ENCODE data around the gene HMCN1.
"Not testable (repeated sequence)": the region's sequence is repeated elsewhere in the genome, so short reads cannot be mapped to it uniquely, and the experiment has no call there.

Gene HMCN1

DNA sequence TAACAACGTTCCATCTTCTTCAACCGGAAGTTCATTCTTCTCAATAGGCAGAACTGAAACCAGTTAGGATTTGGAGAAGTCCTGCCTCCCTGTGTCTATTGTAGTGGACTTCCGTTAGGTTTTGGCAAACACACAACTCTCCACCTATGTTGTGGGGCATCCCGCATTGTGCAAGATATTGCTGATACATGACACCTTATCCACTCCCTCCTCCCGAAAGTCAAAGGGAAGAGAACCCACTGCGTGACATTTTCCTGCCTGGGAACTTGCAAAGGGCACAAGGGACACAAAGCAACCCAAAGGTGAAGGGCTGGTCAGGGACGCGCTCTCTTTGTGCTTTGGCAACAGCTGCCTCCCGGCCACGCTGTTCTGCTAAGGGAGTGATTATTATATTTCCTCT, 476.1 kb downstream of the HMCN1 start:
- DNase-seq, result no peak

DNA sequence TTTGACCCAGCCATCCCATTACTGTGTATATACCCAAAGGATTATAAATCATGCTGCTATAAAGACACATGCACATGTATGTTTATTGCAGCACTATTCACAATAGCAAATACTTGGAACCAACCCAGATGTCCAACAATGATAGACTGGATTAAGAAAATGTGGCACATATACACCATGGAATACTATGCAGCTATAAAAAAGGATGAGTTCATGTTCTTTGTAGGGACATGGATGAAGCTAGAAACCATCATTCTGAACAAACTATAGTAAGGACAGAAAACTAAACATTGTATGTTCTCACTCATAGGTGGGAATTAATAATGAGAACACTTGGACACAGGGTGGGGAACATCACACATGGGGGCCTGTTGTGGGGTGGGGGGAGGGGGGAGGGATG, 477.4 kb downstream of the HMCN1 start:
- DNase-seq, result not testable (repeated sequence)

- no peak for DNase-seq
Measured at GRCh38 chr1:186212568-186213224, 478.5 kb downstream of the HMCN1 start.

GRCh38 chr1:186213225-186213607, 479.0 kb downstream of the HMCN1 start:
- no peak for DNase-seq

DNA sequence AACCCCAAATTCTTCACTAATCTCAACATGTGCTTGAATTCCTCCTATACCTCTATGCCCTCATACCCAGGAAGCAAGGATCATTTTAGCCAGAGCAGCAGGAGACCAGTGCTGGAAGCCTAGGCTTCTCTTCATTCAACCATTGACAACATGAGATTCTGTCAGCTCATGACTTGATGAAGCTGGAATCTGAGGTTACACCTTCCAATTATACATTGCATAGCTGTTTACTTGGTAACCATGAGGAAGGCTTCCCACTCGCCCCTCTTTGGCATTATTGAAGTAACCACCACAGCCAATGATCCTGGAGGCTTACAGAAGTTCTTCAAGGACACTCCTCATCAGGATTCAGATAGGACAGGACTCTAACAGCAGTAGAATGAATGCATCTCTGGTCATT, 480.6 kb downstream of the HMCN1 start:
- no peak for DNase-seq

- DNase-seq, result no peak
Measured at GRCh38 chr1:186215636-186216035, 481.4 kb downstream of the HMCN1 start.

DNA sequence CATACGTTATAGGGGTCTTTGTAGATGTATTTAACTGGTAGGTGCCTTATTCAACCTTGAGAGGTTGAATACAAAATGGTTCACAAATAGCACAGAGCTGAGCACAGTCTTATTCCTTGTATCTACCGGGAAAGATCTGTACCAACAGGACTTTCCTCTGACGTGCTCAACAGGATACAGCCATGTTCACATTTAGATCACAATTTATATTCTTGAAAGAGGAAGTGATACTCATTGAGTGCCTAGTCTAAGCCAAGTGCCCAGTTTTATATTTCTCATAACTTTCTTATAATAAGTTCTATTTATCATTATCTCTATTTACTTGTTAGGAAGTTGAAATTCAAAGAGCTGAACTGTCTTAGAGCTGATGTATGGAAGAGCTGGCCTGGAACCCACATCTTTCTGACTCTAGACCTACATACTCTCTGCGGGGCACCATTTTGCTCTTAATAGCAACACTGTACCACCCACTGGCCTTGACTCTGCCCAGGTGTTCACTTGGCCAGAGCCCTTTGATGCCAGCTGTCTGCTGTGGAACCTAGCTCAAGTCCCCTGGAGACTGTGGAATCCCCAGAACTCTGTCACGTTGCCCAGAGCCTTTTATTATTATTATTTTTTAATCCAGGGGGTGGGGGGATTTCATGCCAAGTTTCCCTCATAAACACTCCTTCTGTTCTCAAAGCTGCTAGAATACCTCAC, 484.6 kb downstream of the HMCN1 start:
- DNase-seq, result no peak

DNA sequence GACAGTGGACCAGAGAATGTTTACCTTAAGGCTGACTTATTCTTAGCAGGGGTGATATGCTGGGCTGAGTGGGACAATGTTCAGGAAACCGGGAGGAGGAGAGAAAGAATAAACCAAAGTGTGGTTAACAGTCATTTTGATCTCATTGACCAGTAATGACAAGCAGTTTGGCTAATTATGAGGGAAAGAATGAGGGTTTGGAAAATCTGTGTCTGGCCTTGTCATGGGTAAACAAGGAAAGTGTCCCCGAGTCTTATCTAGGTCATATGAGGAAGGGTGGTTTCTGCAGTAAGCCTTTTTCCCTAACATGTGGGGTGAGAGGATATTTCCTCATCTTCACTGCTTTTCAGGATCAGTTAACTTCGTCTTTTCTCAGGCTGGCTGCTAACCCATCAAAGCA, 485.9 kb downstream of the HMCN1 start:
- DNase-seq, result no peak

GRCh38 chr1:186220911-186221310, 486.7 kb downstream of the HMCN1 start:
- DNase-seq, result no peak

DNA sequence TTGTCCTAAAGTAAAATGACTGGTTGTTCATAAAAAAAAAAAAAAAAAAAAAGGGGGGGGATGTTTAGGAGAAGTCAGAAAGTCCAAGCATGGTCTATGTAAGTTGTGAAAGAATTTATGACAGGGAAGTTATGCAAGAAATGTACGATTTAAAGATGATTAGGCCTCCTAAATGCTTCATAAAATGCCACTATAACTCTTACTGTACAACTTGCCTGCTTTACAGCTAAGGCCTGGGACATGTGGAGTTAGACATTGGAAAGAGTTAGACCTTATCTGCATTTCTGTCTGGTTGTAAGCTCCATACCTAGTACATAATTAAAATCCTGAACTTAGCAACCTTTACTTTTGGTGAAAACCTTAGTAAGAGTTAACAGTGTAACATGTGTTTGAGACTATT, 490.9 kb downstream of the HMCN1 start:
- no peak for DNase-seq

DNA sequence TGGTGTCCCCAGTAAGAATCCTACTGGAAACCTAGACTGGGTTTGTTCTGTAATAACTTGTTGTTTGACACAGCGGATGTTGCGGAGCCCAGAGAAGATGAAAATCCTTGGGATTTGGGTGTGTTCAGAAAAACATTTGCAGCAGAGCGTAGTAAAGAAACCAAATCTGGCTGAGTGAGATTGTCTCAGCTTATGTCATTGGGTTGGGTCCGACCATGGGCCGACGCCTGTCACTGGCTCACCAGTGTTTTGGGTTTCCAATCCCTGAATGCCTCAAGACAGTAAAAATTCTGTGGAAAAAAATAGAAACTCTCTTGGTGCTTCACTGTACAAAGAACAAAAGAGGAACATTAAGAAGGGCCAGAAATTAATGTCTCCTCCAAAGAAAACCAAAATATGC, 494.6 kb downstream of the HMCN1 start:
- DNase-seq, result no peak

DNA sequence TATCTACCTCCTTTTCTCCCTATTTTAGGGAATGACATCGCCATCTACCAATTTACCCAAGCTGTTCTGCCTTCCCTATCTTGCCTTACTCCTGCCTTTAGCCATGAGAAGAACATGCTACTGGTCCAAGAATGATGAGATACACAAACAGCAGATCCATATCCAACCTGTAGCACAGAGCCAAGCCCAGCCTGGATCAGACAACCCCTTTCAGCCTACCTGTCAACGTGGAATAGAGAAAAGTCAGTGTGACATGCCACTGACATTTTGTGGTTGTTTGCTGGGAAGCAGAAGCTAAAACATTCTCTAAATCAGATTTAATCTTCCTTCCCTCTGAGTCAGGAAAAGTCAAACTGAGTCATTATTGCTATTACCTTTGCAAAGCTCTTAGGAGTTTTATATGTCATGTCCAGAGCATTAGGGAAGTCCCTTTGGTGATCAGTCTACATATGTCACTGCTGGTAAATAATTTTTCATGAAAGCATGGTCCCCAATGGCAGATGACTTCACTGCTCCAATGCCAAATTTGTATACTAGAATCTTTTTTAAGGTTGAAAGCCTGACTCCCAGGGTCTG, 497.8 kb downstream of the HMCN1 start:
- DNase-seq, result no peak

DNA sequence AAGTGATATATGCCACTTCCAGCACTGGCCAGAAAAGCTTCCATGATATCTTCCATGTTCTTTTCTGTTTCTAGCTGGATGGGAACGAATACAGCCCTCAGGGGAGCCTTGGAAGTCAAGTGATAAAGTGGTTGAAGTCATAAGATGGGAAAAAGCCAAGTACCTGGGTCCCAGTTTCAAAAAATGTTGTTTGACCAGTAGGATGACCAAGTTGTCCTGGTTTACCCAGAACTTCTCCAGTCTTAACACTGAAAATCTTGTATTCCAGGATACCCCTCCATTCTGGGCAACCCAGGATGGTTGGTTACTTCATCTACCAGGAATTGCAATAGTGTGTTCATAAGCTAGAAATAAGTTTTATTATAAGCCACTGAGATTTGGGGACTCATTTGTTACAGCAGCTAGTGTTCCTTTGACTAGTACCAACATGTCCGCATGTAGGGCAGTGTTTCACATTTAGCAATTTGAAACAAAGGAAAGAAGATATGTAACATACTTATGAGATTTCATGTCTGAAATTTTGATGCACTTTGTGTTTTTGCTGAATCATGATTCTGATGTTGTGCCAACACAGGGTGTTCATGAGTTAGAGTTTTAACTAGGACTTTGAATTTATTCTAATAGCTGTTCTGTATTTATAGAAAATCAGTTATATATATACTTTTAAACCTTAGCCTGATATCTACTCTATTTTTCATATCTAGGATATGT, 500.9 kb downstream of the HMCN1 start:
- no peak for DNase-seq

DNA sequence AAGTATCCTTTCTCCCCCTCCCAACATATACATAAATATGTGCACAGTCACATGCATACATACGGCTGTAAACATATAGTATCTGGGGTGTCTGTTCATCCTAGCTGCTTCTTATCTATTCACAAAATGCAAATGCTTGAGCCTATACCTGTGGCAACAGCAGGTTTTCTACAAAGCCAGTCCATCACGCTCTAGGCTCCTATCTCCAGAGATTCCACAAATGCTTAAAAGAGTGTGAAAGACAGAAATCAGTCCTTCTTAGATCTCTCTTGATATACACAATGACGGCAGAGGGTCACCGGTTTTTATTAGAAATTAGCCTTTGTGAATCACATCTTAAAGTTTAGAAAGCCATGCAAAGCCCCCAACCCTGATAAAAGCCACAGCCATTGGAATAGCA, 501.5 kb downstream of the HMCN1 start:
- DNase-seq, result no peak

DNA sequence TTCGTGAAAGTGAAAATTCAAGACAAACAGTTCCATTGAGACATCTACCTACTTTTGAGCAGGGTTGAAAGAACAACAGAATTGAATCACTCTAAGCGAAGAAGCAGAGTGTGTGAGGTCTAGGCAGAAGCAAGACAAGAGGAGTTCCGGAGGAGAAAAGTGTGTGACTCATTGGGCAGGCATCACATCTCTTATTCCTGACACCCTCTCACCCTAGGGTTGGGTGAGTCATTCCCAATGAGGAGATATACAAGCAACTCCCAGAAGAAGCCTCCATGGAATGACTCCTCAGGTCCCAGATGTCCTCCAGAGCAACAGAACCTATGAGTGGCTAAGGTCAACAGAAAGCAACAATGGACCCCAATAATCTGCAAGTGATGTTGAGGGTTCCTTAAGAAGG, 502.7 kb downstream of the HMCN1 start:
- DNase-seq, result no peak

DNA sequence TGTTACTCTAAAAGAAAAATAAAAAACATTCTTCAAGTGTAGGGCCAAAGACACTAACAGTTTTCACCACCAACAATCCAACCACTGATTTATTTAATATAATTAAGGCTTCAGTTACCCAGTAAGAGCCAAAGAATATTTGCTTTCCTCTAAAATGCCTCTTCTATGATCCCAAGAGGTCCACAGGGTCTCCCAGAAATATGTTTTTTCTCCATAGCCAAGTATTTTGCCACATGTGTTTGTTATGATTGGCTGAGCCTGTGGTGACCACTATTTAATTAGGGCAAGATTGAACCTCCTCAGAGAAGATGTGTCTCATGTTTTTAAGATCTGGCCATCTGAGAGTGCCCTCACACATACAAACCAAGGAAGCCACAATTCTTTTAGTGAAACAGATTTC, 505.0 kb downstream of the HMCN1 start:
- DNase-seq, result no peak

DNA sequence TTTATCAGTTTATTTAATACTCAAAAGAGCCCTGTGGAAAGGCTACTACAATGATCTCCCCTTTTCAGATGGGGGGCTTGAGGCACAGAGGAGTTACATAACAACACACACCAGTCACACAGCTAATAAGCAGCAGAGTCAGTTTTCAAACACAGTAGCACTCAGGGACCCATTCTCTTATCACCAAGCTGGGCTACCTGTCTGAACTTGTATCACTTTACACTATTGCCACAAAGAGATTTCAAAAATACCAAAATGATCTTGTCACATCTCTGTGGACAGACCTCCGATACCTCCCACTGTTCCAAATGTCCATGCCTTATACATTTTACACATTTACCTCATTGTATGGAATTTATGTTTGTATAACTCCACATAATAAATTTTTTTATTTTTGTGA, 506.2 kb downstream of the HMCN1 start:
- DNase-seq, result no peak
